WTC11 (cell line): ENCODE data around the gene CTDSPL. TPM values are rescaled to one million over a fixed set of nuclear protein-coding genes. Genes with fewer than 3 reads are reported as not detected.

Experiments used
- ATAC-seq: fragments of 200-7000 bp; cut with Tn5 transposase; 2 replicates; pipeline ENCODE4 v1.10.0; 2021; ENCODE audit warnings: mild to moderate bottlenecking, moderate library complexity
- CTCF ChIA-PET: fragments of 300-600 bp; sonication (Branson Sonifier 250); formaldehyde crosslinking; loops from one replicate; lab custom pipeline; 2021; ENCODE audit warnings: antibody characterized with exemption; lab: Charles Lee
- POLR2A ChIA-PET: fragments of 350-600 bp; sonication (Branson Sonifier 250); formaldehyde crosslinking; loops from one replicate; lab custom pipeline; 2021; ENCODE audit warnings: antibody characterized with exemption; lab: Charles Lee
- DNase-seq: peaks from one replicate; pipeline ENCODE4 v3.0.0; 2021; ENCODE audit warnings: low spot score
- H3K27ac Mint-ChIP-seq: 2 replicates; pipeline ENCODE4 v1.8.0; 2021; ENCODE audit warnings: mixed read lengths
- H3K27me3 Mint-ChIP-seq: 2 replicates; pipeline ENCODE4 v1.8.0; 2021; ENCODE audit warnings: low read depth, mild to moderate bottlenecking, moderate library complexity, mixed read lengths
- H3K36me3 Mint-ChIP-seq: 2 replicates; pipeline ENCODE4 v1.8.0; 2021; ENCODE audit warnings: mixed read lengths
- H3K4me1 Mint-ChIP-seq: 2 replicates; pipeline ENCODE4 v1.8.0; 2022; ENCODE audit warnings: mixed read lengths
- H3K4me3 Mint-ChIP-seq: 2 replicates; pipeline ENCODE4 v1.8.0; 2021; ENCODE audit warnings: mild to moderate bottlenecking, moderate library complexity, mixed read lengths
- H3K9me3 Mint-ChIP-seq: 2 replicates; pipeline ENCODE4 v1.8.0; 2021; ENCODE audit warnings: mixed read lengths
- FOXP1 ChIP-seq: sonication (generic); formaldehyde crosslinking; IDR thresholded peaks from 2 replicates; pipeline ENCODE4 v1.8.0; 2022; ENCODE audit warnings: missing genetic modification reagents, mild to moderate bottlenecking, moderate library complexity, borderline replicate concordance
- GABPB1 ChIP-seq: sonication (generic); formaldehyde crosslinking; IDR thresholded peaks from 2 replicates; pipeline ENCODE4 v1.8.1; 2023; ENCODE audit warnings: mild to moderate bottlenecking, missing genetic modification reagents
- GRHL2 ChIP-seq: fragments of 250-450 bp; sonication (Bioruptor Pico); IDR thresholded peaks from 2 replicates; pipeline ENCODE4 v1.8.0; 2022; ENCODE audit warnings: mild to moderate bottlenecking, moderate library complexity; ENCODE audit not compliant: insufficient replicate concordance, severe bottlenecking
- HMGA2 ChIP-seq: fragments of 250-450 bp; sonication (Bioruptor Pico); IDR thresholded peaks from 2 replicates; pipeline ENCODE4 v1.4.0; 2021; ENCODE audit warnings: mild to moderate bottlenecking, moderate library complexity
- JUN ChIP-seq: sonication (generic); formaldehyde crosslinking; IDR thresholded peaks from 2 replicates; pipeline ENCODE4 v1.8.0; 2023; ENCODE audit warnings: mild to moderate bottlenecking, missing genetic modification reagents
- OVOL2 ChIP-seq: fragments of 250-450 bp; sonication (Bioruptor Pico); IDR thresholded peaks from 2 replicates; pipeline ENCODE4 v1.9.0; 2021; ENCODE audit warnings: mild to moderate bottlenecking, borderline replicate concordance
- PRRX2 ChIP-seq: fragments of 250-450 bp; sonication (Bioruptor Pico); IDR thresholded peaks from 2 replicates; pipeline ENCODE4 v1.8.0; 2021; ENCODE audit warnings: mild to moderate bottlenecking
- SMAD3 ChIP-seq: sonication (generic); formaldehyde crosslinking; IDR thresholded peaks from 2 replicates; pipeline ENCODE4 v1.8.0; 2022; ENCODE audit warnings: missing genetic modification reagents, mild to moderate bottlenecking, borderline replicate concordance
- SMAD4 ChIP-seq: sonication (generic); formaldehyde crosslinking; IDR thresholded peaks from 2 replicates; pipeline ENCODE4 v1.8.0; 2022; ENCODE audit warnings: mild to moderate bottlenecking, missing genetic modification reagents
- SOX15 ChIP-seq: fragments of 250-450 bp; sonication (Bioruptor Pico); IDR thresholded peaks from 2 replicates; pipeline ENCODE4 v1.9.0; 2021; ENCODE audit warnings: mild to moderate bottlenecking
- SP1 ChIP-seq: sonication (generic); formaldehyde crosslinking; conservative IDR thresholded peaks from 2 replicates; pipeline ENCODE4 v1.8.1; 2022; ENCODE audit warnings: missing genetic modification reagents
- ZNF121 ChIP-seq: sonication (generic); formaldehyde crosslinking; IDR thresholded peaks from 2 replicates; pipeline ENCODE4 v1.8.0; 2023; ENCODE audit warnings: missing genetic modification reagents
- ZNF138 ChIP-seq: sonication (generic); formaldehyde crosslinking; conservative IDR thresholded peaks from 2 replicates; pipeline ENCODE4 v1.8.1; 2022; ENCODE audit warnings: mild to moderate bottlenecking, moderate library complexity, missing genetic modification reagents
- ZNF416 ChIP-seq: fragments of 250-450 bp; sonication (Bioruptor Pico); IDR thresholded peaks from 2 replicates; pipeline ENCODE4 v1.9.0; 2021; ENCODE audit warnings: mild to moderate bottlenecking, inconsistent platforms
- total RNA-seq: library from RNA; stranded (reverse); gene quantifications from 3 replicates; pipeline ENCODE4 v1.2.3, GENCODE V29; 2021
- TF ChIP-seq, protein P1 (sequence below): sonication (generic); formaldehyde crosslinking; IDR thresholded peaks from 2 replicates; pipeline ENCODE4 v1.8.1; 2022; ENCODE audit warnings: mild to moderate bottlenecking, missing genetic modification reagents, moderate library complexity, borderline replicate concordance
- TF ChIP-seq, protein P2 (sequence below): sonication (generic); formaldehyde crosslinking; IDR thresholded peaks from 2 replicates; pipeline ENCODE4 v1.8.1; 2023; ENCODE audit warnings: mild to moderate bottlenecking, missing genetic modification reagents
- TF ChIP-seq, protein P3 (sequence below): fragments of 250-450 bp; sonication (Bioruptor Pico); IDR thresholded peaks from 2 replicates; pipeline ENCODE4 v1.9.0; 2021; ENCODE audit warnings: mild to moderate bottlenecking
- TF ChIP-seq, protein P4 (sequence below): sonication (generic); formaldehyde crosslinking; IDR thresholded peaks from 2 replicates; pipeline ENCODE4 v1.8.1; 2023; ENCODE audit warnings: mild to moderate bottlenecking, missing genetic modification reagents, moderate library complexity
- TF ChIP-seq, protein P5 (sequence below): sonication (generic); formaldehyde crosslinking; IDR thresholded peaks from 2 replicates; pipeline ENCODE4 v1.8.1; 2023; ENCODE audit warnings: mild to moderate bottlenecking, missing genetic modification reagents
- TF ChIP-seq, protein P6 (sequence below): sonication (generic); formaldehyde crosslinking; IDR thresholded peaks from 2 replicates; pipeline ENCODE4 v1.8.0; 2022; ENCODE audit warnings: mild to moderate bottlenecking, missing genetic modification reagents
- TF ChIP-seq, protein P7 (sequence below): sonication (generic); formaldehyde crosslinking; IDR thresholded peaks from 2 replicates; pipeline ENCODE4 v1.8.1; 2023; ENCODE audit warnings: mild to moderate bottlenecking, missing genetic modification reagents, moderate library complexity

CTDSPL gene
- total RNA-seq, 1 experiment from 2014 or later = 41.2 TPM

DNA sequence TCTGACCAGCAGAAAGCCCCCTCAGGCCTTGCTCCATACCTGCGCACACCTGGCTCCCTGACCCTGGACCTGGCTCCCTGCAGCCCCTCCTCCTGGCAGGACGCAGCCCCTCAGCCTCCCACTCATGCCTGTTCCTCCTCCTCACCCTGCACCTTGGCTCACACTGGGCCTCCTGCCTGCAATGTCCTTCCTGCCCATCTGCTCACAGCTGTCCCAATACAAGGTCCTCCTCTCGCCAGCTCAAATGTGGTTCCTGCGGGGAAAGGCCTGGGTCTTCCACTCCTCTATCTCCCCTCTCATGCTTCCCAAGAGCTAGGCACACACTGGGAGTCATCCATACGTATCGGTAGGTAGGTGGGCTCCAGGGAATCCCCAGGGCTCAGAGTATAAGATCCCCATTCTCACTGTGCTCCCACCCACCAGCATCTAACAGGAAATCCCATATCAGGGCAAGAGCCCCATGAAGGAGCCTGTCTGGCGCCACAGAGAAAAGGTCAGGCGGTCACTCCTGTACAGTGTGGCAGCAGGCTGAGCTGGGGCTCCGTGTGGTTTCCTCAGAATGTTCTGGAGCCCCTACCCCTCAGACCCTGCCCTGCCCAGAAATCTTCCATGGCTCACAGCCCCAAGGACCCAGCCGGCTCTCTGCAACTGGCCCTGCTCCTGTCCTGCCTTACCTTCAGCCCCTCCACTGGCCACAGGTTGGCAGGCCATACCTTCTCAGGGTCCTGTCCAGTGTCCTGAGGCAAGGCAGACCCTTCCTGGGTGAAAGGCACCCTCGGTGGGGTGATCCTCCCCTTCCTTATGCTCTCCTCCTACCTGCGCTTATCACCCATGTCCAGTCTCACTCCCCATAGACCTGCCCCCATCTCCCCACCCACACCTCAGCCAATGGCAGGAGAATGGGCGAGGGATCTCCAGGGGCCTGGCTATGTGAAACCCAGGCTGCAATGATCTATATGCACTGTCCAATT, 156.9 kb downstream of the CTDSPL start:
- peaks cover 3% of the 10 kb centered on the region; the same call in 1 of the 2 replicates for H3K27me3 Mint-ChIP-seq
- no peak for DNase-seq
- CTCF ChIA-PET = interaction anchor here (1.1 kb wide), 1 partner anchor 22 kb away, joined by 3 read pairs; no protein-coding TSS in a partner anchor
- POLR2A ChIA-PET = no interaction called here
- no peak overlapping the region for H3K4me3 Mint-ChIP-seq
- ATAC-seq = no peak
- TF ChIP-seq, protein P1, sequence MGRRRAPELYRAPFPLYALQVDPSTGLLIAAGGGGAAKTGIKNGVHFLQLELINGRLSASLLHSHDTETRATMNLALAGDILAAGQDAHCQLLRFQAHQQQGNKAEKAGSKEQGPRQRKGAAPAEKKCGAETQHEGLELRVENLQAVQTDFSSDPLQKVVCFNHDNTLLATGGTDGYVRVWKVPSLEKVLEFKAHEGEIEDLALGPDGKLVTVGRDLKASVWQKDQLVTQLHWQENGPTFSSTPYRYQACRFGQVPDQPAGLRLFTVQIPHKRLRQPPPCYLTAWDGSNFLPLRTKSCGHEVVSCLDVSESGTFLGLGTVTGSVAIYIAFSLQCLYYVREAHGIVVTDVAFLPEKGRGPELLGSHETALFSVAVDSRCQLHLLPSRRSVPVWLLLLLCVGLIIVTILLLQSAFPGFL (CRISPR knock-in tag) = no peak
- TF ChIP-seq ZNF416 (CRISPR knock-in tag) = no peak
- H3K36me3 Mint-ChIP-seq = peaks cover 30% of the 10 kb centered on the region
- H3K27ac Mint-ChIP-seq = no peak overlapping the region
- 0 out of 2 replicates have a peak, but pooled peaks cover 3% of the 10 kb centered on the region for H3K9me3 Mint-ChIP-seq
- H3K4me1 Mint-ChIP-seq = peaks cover 1% of the 10 kb centered on the region

DNA sequence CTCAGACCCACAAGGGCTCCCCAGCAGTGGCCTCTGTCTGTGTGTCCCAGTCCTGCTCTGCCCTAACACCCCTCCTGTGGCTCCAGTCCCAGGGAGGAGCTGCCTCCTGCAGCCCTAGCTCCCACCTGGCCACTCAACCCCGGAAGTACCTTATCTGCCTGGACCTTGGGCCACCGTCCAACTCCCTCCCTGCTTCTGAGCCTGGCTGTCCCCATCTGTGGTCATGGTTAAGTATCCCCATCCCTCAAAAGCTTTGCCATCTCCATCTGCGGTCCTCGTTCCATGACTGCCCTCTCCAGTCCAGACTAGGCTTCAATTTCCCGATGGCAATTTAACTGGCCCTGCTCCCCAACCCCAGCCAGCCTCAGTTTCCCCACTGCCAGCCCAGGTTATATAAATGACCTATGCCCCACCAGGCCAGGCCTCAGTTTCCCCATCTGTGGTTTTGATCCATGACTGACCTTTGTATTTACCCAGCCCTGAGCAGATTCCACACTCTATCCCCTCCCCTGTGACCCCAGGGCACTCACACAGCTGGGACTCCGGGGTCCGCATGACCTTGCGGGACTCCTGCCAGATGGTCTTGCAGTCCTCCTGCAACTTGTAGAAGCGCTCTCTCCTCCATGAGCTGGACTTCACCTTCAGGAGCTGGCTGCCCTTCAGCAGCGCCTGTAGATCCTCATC, 158.1 kb downstream of the CTDSPL start:
- H3K4me3 Mint-ChIP-seq = no peak overlapping the region
- POLR2A ChIA-PET = no interaction called here
- CTCF ChIA-PET = no interaction called here
- no peak overlapping the region for H3K27ac Mint-ChIP-seq
- ATAC-seq = no peak
- TF ChIP-seq, protein P2, sequence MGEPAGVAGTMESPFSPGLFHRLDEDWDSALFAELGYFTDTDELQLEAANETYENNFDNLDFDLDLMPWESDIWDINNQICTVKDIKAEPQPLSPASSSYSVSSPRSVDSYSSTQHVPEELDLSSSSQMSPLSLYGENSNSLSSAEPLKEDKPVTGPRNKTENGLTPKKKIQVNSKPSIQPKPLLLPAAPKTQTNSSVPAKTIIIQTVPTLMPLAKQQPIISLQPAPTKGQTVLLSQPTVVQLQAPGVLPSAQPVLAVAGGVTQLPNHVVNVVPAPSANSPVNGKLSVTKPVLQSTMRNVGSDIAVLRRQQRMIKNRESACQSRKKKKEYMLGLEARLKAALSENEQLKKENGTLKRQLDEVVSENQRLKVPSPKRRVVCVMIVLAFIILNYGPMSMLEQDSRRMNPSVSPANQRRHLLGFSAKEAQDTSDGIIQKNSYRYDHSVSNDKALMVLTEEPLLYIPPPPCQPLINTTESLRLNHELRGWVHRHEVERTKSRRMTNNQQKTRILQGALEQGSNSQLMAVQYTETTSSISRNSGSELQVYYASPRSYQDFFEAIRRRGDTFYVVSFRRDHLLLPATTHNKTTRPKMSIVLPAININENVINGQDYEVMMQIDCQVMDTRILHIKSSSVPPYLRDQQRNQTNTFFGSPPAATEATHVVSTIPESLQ (CRISPR knock-in tag) = no peak
- no peak for TF ChIP-seq SMAD4 (CRISPR knock-in tag)
- TF ChIP-seq, protein P3, sequence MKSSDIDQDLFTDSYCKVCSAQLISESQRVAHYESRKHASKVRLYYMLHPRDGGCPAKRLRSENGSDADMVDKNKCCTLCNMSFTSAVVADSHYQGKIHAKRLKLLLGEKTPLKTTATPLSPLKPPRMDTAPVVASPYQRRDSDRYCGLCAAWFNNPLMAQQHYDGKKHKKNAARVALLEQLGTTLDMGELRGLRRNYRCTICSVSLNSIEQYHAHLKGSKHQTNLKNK (CRISPR knock-in tag) = no peak
- TF ChIP-seq PRRX2 (CRISPR knock-in tag) = no peak
- H3K4me1 Mint-ChIP-seq = peaks cover 5% of the 10 kb centered on the region
- 0 out of 2 replicates have a peak, but pooled peaks cover 3% of the 10 kb centered on the region for H3K9me3 Mint-ChIP-seq
- peaks cover 21% of the 10 kb centered on the region for H3K36me3 Mint-ChIP-seq
- H3K27me3 Mint-ChIP-seq = peaks cover 7% of the 10 kb centered on the region; the same call in 1 of the 2 replicates
- DNase-seq = no peak

DNA sequence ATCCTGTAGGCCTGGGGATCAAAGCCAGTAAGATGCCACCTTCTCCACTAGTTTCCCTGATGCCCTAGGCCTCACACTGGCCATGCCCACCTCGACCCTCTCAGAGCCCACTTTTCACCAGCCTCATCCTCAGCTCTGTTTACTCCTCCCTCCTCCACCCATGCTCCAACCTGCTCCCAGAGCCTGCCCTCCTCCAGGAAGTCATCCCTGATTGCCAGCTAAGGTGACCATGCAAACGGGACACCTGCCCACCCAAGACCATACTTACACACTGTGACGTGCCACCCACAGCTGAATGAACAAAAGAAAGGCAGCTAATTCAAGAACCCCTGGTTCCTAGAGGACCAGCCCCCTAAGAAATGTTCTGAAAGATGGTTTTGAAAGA, 158.7 kb downstream of the CTDSPL start:
- ChIA-PET POLR2A (no interaction called here), CTCF (no interaction called here)
- Mint-ChIP-seq H3K4me3 (no peak overlapping the region), H3K27ac (no peak overlapping the region), H3K4me1 (peaks cover 5% of the 10 kb centered on the region), H3K27me3 (peaks cover 8% of the 10 kb centered on the region; the same call in 1 of the 2 replicates), H3K36me3 (peaks cover 16% of the 10 kb centered on the region), H3K9me3 (0 out of 2 replicates have a peak, but pooled peaks cover 3% of the 10 kb centered on the region)
- DNase-seq = no peak
- TF ChIP-seq HMGA2 (no peak), JUN (CRISPR knock-in tag) (no peak), FOXP1 (no peak), OVOL2 (CRISPR knock-in tag) (no peak), GABPB1 (CRISPR knock-in tag) (no peak), SMAD3 (CRISPR knock-in tag) (no peak), ZNF138 (no peak), GRHL2 (CRISPR knock-in tag) (no peak), SOX15 (CRISPR knock-in tag) (no peak), SP1 (CRISPR knock-in tag) (no peak), ZNF121 (CRISPR knock-in tag) (no peak)
- TF ChIP-seq, protein P4, sequence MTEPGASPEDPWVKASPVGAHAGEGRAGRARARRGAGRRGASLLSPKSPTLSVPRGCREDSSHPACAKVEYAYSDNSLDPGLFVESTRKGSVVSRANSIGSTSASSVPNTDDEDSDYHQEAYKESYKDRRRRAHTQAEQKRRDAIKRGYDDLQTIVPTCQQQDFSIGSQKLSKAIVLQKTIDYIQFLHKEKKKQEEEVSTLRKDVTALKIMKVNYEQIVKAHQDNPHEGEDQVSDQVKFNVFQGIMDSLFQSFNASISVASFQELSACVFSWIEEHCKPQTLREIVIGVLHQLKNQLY = no peak
- TF ChIP-seq, protein P5, sequence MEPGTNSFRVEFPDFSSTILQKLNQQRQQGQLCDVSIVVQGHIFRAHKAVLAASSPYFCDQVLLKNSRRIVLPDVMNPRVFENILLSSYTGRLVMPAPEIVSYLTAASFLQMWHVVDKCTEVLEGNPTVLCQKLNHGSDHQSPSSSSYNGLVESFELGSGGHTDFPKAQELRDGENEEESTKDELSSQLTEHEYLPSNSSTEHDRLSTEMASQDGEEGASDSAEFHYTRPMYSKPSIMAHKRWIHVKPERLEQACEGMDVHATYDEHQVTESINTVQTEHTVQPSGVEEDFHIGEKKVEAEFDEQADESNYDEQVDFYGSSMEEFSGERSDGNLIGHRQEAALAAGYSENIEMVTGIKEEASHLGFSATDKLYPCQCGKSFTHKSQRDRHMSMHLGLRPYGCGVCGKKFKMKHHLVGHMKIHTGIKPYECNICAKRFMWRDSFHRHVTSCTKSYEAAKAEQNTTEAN (CRISPR knock-in tag) = no peak
- TF ChIP-seq, protein P6, sequence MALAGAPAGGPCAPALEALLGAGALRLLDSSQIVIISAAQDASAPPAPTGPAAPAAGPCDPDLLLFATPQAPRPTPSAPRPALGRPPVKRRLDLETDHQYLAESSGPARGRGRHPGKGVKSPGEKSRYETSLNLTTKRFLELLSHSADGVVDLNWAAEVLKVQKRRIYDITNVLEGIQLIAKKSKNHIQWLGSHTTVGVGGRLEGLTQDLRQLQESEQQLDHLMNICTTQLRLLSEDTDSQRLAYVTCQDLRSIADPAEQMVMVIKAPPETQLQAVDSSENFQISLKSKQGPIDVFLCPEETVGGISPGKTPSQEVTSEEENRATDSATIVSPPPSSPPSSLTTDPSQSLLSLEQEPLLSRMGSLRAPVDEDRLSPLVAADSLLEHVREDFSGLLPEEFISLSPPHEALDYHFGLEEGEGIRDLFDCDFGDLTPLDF (CRISPR knock-in tag) = no peak
- TF ChIP-seq, protein P7, sequence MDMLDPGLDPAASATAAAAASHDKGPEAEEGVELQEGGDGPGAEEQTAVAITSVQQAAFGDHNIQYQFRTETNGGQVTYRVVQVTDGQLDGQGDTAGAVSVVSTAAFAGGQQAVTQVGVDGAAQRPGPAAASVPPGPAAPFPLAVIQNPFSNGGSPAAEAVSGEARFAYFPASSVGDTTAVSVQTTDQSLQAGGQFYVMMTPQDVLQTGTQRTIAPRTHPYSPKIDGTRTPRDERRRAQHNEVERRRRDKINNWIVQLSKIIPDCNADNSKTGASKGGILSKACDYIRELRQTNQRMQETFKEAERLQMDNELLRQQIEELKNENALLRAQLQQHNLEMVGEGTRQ (CRISPR knock-in tag) = no peak
- no peak for ATAC-seq
